ENCODE data around the gene CHCHD6.

Gene CHCHD6

DNA sequence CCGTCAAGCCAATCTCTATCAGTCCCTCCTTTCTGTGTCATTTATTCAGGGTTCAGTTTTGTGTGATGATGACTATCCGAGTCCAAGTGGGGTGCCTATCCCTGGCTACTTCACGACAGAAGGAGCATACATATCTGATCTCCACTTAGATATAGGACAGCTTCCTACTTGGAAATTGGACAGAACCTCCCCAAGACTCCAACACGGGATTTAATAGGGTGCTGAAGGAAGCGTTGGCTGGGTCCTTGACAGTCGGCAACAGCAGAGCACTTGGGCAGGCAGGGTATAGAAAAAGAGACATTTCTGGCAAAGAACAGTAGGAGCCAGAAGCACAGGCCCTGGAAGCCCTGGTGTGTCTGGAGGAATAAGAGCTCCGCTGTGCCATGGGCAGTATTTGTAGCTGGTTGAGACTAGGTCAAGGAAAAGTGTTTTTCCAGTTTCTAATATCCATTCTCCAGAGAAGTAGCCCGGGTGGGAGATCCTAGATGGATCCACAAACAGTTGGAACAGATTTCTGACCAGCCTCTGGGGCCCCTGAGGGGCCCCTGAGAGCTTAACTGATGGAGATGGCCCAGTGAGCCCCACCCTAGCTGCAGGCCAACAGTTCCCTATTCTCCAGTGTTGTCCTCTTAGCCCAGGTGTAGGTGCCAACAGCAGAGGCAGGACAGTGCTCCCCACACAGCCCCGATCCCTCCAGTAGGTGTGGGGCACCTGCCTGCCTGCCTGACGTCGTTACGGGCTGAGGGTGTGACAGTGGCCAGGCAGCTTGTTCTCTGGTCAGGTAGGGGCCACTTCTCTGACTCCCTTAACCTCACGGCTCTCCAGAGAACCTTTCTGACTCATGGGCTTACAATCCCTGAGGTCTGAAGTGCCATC is 130.8 kb downstream of the CHCHD6 start:
- TF ChIP-seq SIN3A (IDR thresholded peaks at IDR 0.05; ENCODE audit: borderline replicate concordance, insufficient read depth, low read length) (no peak), POLR2AphosphoS5 (IDR thresholded peaks at IDR 0.05; ENCODE audit: low read depth, low read length) (no peak), FOXP2 (optimal IDR thresholded peaks at IDR 0.05; ENCODE audit: borderline replicate concordance, extremely low read depth, extremely low read length, insufficient read depth) (no peak)
- TF ChIP-seq, protein P1, sequence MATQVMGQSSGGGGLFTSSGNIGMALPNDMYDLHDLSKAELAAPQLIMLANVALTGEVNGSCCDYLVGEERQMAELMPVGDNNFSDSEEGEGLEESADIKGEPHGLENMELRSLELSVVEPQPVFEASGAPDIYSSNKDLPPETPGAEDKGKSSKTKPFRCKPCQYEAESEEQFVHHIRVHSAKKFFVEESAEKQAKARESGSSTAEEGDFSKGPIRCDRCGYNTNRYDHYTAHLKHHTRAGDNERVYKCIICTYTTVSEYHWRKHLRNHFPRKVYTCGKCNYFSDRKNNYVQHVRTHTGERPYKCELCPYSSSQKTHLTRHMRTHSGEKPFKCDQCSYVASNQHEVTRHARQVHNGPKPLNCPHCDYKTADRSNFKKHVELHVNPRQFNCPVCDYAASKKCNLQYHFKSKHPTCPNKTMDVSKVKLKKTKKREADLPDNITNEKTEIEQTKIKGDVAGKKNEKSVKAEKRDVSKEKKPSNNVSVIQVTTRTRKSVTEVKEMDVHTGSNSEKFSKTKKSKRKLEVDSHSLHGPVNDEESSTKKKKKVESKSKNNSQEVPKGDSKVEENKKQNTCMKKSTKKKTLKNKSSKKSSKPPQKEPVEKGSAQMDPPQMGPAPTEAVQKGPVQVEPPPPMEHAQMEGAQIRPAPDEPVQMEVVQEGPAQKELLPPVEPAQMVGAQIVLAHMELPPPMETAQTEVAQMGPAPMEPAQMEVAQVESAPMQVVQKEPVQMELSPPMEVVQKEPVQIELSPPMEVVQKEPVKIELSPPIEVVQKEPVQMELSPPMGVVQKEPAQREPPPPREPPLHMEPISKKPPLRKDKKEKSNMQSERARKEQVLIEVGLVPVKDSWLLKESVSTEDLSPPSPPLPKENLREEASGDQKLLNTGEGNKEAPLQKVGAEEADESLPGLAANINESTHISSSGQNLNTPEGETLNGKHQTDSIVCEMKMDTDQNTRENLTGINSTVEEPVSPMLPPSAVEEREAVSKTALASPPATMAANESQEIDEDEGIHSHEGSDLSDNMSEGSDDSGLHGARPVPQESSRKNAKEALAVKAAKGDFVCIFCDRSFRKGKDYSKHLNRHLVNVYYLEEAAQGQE (IDR thresholded peaks at IDR 0.05; ENCODE audit: insufficient read depth in 1 of 2, low read depth in 2 of 2, low read length in 2 of 2), result no peak

DNA sequence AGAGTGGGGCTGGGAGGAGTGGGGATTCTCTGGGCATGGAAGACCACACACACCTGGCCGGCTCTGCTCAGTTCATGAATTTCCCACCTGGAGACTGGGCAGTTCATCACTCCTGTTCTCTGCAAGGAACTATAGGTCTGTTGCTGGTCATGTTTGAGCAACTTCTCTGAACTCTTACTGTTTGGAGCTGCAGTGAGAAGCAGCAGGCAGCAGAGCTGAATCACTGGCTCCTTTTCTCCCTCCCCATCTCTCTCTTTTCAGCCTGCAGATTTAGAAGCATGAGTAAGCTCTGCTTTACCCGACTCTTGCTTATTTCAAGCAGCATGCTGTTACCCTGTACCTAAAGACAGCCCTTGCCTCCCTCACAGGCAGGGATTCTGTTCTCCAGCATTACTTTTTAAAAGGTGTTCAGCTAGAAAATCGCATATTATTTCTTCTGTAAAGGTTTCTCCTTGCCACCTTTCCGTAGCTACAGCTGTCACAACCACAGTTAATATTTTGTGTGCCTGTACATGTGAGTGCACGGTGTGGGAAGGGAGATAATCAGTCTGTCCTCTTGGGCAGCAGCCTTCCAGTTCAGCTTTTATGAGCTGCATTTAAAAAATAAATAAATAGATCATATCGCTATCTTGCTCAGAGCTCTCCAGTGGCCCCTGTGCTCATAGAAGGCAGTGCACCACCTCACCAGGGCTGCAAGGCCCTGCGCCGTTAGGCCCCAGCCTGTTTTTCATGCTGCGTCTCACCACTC is 131.6 kb downstream of the CHCHD6 start:
- TF ChIP-seq SIN3A (IDR thresholded peaks at IDR 0.05; ENCODE audit: borderline replicate concordance, insufficient read depth, low read length), result no peak
- no peak for TF ChIP-seq FOXP2 (optimal IDR thresholded peaks at IDR 0.05; ENCODE audit: borderline replicate concordance, extremely low read depth, extremely low read length, insufficient read depth)
- TF ChIP-seq, protein P1 (IDR thresholded peaks at IDR 0.05; ENCODE audit: insufficient read depth in 1 of 2, low read depth in 2 of 2, low read length in 2 of 2), result no peak
- TF ChIP-seq TAF1 (IDR thresholded peaks at IDR 0.05; ENCODE audit: borderline replicate concordance, insufficient read depth, low read length), result no peak
- TF ChIP-seq POLR2AphosphoS5 (IDR thresholded peaks at IDR 0.05; ENCODE audit: low read depth, low read length), result no peak

DNA sequence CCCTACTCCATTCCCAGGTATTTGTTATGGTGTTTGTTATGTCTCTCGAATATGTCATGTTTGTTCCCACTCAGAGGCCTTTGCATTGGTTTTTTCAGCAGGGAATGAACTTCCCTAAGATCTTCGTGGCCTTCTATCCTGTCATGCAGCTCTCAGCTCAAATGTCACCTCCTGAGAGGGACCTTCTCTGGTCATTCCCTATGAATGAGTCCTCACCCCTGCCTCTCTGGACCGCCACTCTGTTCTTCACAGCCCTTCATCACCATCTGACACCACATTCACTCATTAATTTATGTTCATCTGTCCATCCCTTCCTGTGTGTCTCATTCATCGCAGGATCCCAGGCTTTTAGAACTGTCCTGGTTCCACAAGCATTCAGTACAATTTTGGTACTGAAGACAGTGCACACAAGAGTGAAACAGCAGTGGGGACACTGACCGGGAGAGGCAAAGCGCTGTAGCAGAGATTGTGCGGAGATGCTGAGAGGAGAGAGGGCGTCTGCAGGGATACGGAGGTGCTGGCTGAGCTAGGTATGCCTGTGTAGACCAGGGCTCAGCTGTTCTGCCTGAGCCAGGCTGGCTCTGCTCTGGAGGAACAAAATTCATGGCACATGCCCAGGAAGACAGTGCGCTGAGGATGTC is 132.3 kb downstream of the CHCHD6 start:
- TF ChIP-seq, protein P1 (IDR thresholded peaks at IDR 0.05; ENCODE audit: insufficient read depth in 1 of 2, low read depth in 2 of 2, low read length in 2 of 2), result no peak
- TF ChIP-seq FOXP2 (optimal IDR thresholded peaks at IDR 0.05; ENCODE audit: borderline replicate concordance, extremely low read depth, extremely low read length, insufficient read depth) (no peak), SIN3A (IDR thresholded peaks at IDR 0.05; ENCODE audit: borderline replicate concordance, insufficient read depth, low read length) (no peak), POLR2AphosphoS5 (IDR thresholded peaks at IDR 0.05; ENCODE audit: low read depth, low read length) (no peak), TAF1 (IDR thresholded peaks at IDR 0.05; ENCODE audit: borderline replicate concordance, insufficient read depth, low read length) (no peak)

DNA sequence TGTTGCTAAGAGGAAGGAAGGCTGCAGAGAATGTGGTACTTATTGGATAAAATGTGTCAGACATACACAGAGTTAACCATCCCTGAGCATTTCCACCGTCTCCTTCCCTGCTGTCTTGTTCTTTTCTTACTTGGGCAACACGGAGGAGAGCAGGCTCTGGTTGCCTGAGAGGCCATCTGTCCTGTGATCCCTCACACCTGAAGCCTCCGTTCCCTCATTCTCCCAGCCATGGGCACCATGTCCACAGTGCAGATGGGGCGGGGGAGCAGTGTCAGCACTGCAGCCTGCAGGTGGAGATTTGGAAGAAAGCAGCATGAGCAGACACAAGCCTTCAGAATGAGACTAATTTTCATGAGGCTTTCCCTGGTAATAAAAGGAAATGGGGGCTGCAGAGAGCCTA is 133.7 kb downstream of the CHCHD6 start:
- TF ChIP-seq POLR2AphosphoS5 (IDR thresholded peaks at IDR 0.05; ENCODE audit: low read depth, low read length), result no peak
- TF ChIP-seq, protein P1 (IDR thresholded peaks at IDR 0.05; ENCODE audit: insufficient read depth in 1 of 2, low read depth in 2 of 2, low read length in 2 of 2), result no peak
- TF ChIP-seq SIN3A (IDR thresholded peaks at IDR 0.05; ENCODE audit: borderline replicate concordance, insufficient read depth, low read length), result no peak
- no peak for TF ChIP-seq TAF1 (IDR thresholded peaks at IDR 0.05; ENCODE audit: borderline replicate concordance, insufficient read depth, low read length)
- TF ChIP-seq FOXP2 (optimal IDR thresholded peaks at IDR 0.05; ENCODE audit: borderline replicate concordance, extremely low read depth, extremely low read length, insufficient read depth), result no peak
